Neutrophil (primary cell): ENCODE results near the gene MRNIP.
A peak's percentile ranks its signal among the peaks of the same experiment; 100 is the strongest.

ENCODE experiments used
- H3K27ac ChIP-seq: fragments of 200-600 bp; sonication (generic); 2 replicates; pipeline ENCODE4 v1.5.1; 2016; ENCODE audit warnings: mild to moderate bottlenecking, moderate library complexity
- H3K27me3 ChIP-seq: fragments of 200-600 bp; sonication (generic); 2 replicates; pipeline ENCODE4 v1.6.0; 2016; ENCODE audit warnings: mild to moderate bottlenecking
- H3K36me3 ChIP-seq: fragments of 200-600 bp; sonication (generic); 2 replicates; pipeline ENCODE4 v1.5.1; 2017
- H3K4me1 ChIP-seq, 2 experiments: fragments of 200-600 bp in 1 of 2; sonication (generic) in 1 of 2; 1 replicate in 1 of 2; 2 replicates in 1 of 2; pipeline versions ENCODE4 v1.5.1 to v1.6.1; 2013 to 2016; ENCODE audit warnings: low read depth in 1 of 2, low read length in 1 of 2, mild to moderate bottlenecking in 1 of 2, moderate library complexity in 1 of 2; ENCODE audit not compliant: control insufficient read depth in 1 of 2, insufficient read depth in 1 of 2
- H3K4me3 ChIP-seq, 2 experiments: fragments of 200-600 bp in 1 of 2; sonication (generic) in 1 of 2; 1 replicate in 1 of 2; 2 replicates in 1 of 2; pipeline ENCODE4 v1.5.1; 2013 to 2016; ENCODE audit warnings: low read depth in 1 of 2, low read length in 1 of 2, mild to moderate bottlenecking in 1 of 2, moderate library complexity in 1 of 2
- H3K9me3 ChIP-seq: fragments of 200-600 bp; sonication (generic); 2 replicates; pipeline ENCODE4 v1.5.1; 2016
- TF ChIP-seq, protein P1 (sequence below): fragments of 200-600 bp; sonication (generic); IDR thresholded peaks from 2 replicates; pipeline ENCODE4 v1.5.1; 2016; ENCODE audit warnings: antibody characterized with exemption

The MRNIP gene

DNA sequence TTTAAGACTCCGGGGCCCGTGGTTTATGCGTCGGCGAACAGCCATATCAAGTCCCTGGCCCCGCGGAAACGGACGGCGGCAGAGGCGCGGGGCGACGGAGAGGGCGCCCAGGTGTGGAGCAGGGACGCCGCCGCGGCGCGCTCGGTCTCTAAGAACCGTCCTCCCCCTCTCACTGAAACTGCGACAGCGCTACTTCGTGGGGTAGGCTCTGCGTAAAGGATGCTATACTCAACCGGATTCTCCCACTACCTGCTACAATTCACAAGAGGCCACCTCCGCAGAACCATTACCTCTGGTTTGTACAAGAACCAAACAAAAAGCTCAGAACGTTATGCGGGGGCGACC, 404 bp downstream of the MRNIP start:
- TF ChIP-seq, protein P1, sequence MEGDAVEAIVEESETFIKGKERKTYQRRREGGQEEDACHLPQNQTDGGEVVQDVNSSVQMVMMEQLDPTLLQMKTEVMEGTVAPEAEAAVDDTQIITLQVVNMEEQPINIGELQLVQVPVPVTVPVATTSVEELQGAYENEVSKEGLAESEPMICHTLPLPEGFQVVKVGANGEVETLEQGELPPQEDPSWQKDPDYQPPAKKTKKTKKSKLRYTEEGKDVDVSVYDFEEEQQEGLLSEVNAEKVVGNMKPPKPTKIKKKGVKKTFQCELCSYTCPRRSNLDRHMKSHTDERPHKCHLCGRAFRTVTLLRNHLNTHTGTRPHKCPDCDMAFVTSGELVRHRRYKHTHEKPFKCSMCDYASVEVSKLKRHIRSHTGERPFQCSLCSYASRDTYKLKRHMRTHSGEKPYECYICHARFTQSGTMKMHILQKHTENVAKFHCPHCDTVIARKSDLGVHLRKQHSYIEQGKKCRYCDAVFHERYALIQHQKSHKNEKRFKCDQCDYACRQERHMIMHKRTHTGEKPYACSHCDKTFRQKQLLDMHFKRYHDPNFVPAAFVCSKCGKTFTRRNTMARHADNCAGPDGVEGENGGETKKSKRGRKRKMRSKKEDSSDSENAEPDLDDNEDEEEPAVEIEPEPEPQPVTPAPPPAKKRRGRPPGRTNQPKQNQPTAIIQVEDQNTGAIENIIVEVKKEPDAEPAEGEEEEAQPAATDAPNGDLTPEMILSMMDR, result no peak
- Histone ChIP-seq H3K9me3 (no peaks in the 10 kb centered on the region), H3K4me1 (peaks cover 10 to 16% of the 10 kb centered on the region in 2 experiments), H3K36me3 (peaks cover 10% of the 10 kb centered on the region), H3K4me3 (peak overlapping the region; percentile 86 to 92), H3K27me3 (peaks cover 4% of the 10 kb centered on the region), H3K27ac (peak overlapping the region; percentile 66)

DNA sequence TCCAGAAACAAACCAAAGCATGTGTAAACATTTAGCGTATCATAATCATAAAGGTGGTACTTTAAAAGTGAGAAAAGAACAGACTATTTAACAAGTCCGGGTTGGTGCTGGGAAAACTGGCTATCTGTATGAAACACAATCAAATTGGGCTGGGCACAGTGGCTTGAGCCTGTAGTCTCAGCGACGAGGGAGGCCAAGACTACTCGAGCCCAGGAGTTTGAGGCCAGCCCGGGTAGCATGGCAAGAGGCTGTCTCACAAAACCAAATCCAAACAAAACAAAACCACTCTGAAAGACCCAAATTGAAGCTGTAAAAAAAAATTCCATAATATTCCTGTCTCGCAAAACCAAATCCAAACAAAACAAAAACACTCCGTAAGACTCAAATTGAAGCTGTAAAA, 4.3 kb downstream of the MRNIP start:
- Histone ChIP-seq H3K4me1 (peaks cover 10 to 15% of the 10 kb centered on the region in 2 experiments), H3K36me3 (peaks cover 11% of the 10 kb centered on the region), H3K27me3 (no peaks in the 10 kb centered on the region), H3K9me3 (no peaks in the 10 kb centered on the region), H3K27ac (no peak overlapping the region), H3K4me3 (no peak overlapping the region)
- TF ChIP-seq, protein P1, result no peak

DNA sequence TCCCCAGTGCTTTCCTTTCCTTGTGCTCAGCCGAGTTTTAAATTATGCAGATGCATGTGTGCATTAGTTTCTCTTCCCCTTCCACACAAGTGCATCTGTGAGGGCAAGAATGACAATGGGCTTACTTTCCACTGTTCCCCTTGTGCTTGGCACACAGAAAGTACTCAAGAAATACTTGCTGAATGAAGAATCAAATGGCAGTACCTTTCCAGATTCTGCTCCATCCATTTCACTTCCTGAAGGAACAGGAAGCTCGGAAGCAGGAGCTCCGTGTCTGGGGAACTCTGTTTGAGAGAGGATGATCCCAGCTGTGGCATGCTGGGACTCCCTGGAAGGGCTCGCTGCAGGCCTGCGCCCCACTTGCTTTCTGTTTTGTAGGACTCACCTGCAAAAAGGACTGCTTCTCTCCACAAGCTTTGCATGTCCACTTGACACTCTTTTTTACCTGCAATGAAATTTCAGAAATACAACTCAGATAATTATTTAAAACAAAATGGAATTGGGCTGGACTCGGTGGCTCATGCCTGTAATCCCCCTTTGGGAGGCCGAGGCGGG, 5.5 kb downstream of the MRNIP start:
- Histone ChIP-seq H3K27ac (no peak overlapping the region), H3K4me1 (peaks cover 3 to 4% of the 10 kb centered on the region in 2 experiments), H3K9me3 (no peaks in the 10 kb centered on the region), H3K27me3 (no peaks in the 10 kb centered on the region), H3K36me3 (peaks cover 11% of the 10 kb centered on the region), H3K4me3 (no peak overlapping the region)
- TF ChIP-seq, protein P1, result no peak

DNA sequence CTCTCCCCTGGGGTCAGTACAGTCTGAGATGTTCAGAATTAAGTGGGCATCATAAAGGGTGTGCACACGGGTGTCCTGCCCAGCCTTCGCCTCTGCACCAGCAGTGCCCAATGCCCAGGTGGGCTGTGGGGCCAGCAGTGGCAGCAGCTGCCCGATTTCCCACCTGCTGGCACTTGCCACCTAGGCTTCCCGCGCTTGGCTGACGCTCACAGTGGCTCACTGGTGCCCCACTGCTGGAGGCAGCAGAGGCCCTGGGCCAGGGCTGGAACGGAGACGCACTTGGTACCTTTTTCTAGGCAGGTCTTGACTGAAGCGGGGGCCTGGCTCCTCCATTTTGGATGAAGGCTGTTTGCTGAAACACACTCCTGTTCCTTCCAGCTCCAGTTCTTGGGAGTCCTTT, 17.0 kb downstream of the MRNIP start:
- no peaks in the 10 kb centered on the region for H3K27me3 ChIP-seq
- H3K9me3 ChIP-seq, result no peaks in the 10 kb centered on the region
- no peak overlapping the region for H3K27ac ChIP-seq
- TF ChIP-seq, protein P1, result no peak
- peaks cover 33% of the 10 kb centered on the region for H3K36me3 ChIP-seq
- peaks cover 0 to 4% of the 10 kb centered on the region in 2 experiments for H3K4me1 ChIP-seq
- H3K4me3 ChIP-seq, result no peak overlapping the region

DNA sequence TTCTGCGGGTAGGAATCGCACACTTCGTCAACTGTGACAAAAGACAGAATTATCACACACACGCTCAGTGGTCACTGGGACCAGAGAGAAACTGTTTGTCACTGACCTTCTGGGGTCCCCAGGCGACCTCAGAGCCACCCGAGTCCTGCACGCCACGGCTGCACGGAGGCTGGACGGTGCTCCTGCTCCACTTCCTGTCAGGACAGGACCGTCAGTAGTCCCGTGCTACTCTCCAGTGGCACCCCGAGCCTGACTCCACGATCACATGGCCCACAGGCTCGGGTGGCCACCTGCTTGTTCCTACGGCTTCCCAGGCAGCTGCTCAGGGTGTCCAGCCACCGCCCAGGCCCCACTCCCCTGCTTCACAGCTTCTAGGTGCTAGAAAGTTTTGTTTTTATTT, 17.9 kb downstream of the MRNIP start:
- Histone ChIP-seq H3K9me3 (no peaks in the 10 kb centered on the region), H3K36me3 (peaks cover 42% of the 10 kb centered on the region), H3K4me1 (peaks cover 0 to 4% of the 10 kb centered on the region in 2 experiments), H3K27me3 (no peaks in the 10 kb centered on the region), H3K4me3 (no peak overlapping the region), H3K27ac (no peak overlapping the region)
- TF ChIP-seq, protein P1, result no peak

DNA sequence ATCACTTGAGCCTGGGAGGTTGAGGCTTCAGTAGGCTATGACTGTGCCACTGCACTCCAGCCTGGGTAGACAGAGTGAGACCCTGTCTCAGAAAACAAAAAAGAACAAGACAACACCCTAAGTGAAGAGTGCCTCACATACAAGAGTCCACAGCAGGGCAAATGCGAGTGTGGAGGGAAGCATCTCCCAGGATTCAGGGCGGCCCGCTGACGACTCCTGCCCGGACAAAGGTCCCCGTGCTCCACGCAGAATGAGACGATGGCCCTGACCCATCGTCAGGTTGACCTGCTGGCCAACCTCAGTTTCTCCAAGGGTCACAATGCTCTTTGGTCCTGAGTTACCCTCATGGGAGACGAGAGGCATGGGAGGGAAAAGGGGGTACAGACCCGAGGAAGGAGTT, 18.3 kb downstream of the MRNIP start:
- Histone ChIP-seq H3K27me3 (no peaks in the 10 kb centered on the region), H3K4me3 (no peak overlapping the region), H3K27ac (no peak overlapping the region), H3K9me3 (no peaks in the 10 kb centered on the region), H3K4me1 (peaks cover 0 to 4% of the 10 kb centered on the region in 2 experiments), H3K36me3 (peaks cover 46% of the 10 kb centered on the region)
- TF ChIP-seq, protein P1, result no peak
